HG02981 (cell line): ENCODE results near the gene KCNK4.

Source experiments
- ATAC-seq: cut with Tn5 transposase; IDR thresholded peaks from one replicate; pipeline ENCODE4 v1.9.1; 2021; ENCODE audit warnings: mild to moderate bottlenecking, moderate library complexity; ENCODE audit not compliant: unreplicated experiment

The KCNK4 gene

DNA sequence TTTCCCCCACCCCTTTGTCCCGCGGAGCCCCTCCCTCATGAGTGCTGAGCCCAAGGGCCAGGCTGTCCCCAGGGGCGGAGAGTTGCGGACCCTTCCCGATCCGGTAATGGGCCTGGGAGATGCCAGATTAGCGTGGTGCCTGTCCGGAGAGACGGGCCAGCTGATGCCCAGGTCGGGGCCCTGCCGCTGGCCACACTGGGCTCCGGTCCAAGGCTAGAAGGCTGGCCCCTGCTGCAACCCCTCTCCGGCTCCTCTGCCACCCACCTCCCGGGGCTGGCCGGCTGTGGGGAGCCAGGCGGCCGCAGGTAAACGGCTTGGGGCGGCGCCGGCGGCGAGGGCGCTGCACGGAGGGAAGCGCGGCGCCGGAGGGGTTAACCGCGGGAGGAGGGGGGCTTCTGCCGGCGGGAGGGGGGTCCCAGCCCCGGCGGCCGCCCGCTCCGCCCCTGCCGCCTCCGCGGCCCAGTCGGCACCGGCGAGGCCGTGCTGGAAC, at the start of gene KCNK4:
TSS of gene KCNK4 (plus strand) at position 41 of the 490 bp plus-strand sequence. CDS start 1,717 bp downstream, outside the sequence.
- no peak for ATAC-seq

DNA sequence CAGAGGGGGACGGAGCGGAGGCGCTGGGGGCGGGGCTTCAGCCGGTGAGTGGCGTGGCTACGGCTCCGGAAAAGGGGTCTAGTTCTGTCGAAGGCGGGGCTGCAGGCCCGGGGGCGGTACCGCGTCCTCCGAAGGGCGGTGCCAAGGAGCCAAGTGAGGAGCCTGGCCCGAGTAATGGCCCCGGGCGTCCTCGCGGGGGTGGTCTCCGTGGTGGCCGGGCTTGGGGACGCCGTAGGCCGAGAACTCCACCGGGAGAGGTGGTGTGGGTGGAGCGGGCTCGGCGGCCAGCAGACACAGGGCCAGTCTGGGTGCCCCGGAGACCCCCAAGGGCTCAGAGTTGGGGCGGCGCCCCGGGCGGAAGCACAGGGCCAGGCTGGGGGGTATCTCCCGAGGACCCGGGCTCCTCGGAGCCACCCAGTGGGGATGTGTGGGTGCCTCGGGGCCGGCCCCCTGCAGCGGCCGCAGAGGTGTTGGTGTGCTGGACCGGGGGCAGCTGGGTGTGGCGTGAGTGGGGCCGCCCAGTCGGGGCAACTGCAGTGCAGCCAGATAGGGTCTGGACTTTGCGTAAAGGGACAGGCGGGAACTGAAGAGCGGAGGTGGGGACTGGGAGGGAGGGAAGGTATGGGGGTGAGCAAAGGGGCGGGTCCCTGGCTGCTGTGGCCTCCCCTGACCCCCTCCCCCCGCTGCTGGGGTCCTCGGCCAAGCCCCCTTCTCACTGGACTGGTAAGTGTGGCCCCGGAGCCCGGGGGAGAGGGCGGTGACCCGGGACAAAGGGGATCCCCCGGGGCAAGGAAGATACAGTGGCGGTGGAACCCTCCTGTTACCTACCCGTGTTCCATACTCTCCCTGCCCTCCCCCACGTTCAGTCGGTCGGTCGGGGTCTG, 49.4 kb upstream of the KCNK4 start:
- peak; percentile 56 for ATAC-seq

DNA sequence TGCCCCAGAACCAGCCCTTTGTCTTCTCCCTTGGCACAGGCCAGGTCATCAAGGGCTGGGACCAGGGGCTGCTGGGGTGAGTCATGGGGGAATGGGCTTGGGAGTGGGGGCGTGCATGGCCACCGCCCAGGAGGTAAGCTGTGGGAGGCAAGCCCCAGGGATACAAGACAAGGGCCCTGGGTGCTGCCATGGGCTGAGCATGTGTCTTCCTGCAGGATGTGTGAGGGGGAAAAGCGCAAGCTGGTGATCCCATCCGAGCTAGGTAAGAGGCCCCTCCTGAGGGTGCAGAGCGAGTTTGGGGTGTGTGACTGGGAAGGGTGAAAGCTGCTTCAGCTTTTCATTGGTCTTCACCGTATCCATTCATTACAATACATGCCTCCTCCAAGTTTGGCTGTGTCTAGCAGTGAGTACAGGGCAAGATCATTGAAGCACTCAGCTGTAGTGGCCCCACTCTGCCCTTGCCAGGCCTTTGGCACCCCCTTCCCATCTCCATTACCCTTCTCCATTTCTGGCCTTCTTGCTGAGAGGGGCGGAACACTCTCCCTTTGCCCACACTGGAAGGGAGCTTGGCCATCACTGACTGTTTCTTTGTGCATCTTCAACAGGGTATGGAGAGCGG, 47.8 kb upstream of the KCNK4 start:
- ATAC-seq = no peak

DNA sequence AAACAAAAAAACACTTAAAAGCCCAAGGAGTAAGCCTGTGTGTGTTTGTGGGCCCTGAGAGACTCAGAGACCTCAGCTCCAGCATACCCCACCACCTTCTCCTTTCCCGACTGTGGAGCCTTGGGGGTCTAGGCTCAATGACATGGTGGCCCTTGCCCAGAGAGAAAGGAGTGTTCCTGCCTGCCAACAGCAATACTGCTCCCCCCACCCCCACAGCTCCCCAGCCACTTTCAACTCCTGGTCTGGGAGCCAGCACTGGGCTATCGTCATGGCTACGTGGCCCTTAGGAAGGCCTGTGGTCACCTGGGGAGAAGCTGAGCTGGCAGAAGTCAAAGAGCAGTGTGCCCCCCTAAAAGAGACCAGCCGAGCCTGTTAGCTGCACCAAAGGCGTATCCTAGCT, 47.0 kb upstream of the KCNK4 start:
- ATAC-seq = no peak

DNA sequence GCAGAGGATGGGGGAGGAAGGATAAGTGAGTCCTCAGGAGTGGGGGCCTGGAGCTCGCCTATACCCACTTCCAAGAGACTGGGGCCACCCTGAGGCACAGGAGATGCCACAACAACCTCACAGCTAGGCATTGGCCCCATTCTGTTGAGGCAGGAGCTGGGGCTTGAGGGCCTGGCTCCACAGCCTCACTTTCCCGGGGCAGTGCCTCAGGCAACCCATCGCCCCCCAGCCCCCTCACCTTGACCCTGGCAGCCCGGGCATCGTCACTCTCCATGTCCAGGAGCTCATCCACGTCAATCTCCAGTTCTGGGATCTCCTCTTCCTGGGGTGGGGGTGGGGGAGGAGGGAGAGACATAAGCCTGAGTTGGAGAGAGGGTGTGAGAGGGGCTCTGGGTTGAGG, 46.1 kb upstream of the KCNK4 start:
- no peak for ATAC-seq

DNA sequence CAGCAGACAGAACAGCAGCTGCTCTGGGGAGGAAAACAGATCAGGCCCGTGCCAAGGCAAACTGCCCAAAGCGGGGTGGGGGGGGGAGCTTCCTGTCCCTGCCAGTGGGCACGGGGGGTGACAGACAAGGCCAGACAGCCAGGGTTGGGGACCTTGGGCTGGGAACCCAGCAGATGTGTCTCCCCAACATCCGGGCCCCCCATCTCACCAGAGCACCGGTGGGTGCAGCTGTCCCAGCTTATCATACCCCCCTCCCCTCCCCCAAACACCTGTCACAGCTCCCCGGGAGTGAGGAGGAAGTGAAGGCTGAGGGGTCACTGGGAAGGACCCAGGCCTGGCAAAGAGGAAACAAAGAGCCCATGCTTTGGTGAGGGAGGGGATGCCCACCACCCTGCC, 45.7 kb upstream of the KCNK4 start:
- ATAC-seq = no peak

DNA sequence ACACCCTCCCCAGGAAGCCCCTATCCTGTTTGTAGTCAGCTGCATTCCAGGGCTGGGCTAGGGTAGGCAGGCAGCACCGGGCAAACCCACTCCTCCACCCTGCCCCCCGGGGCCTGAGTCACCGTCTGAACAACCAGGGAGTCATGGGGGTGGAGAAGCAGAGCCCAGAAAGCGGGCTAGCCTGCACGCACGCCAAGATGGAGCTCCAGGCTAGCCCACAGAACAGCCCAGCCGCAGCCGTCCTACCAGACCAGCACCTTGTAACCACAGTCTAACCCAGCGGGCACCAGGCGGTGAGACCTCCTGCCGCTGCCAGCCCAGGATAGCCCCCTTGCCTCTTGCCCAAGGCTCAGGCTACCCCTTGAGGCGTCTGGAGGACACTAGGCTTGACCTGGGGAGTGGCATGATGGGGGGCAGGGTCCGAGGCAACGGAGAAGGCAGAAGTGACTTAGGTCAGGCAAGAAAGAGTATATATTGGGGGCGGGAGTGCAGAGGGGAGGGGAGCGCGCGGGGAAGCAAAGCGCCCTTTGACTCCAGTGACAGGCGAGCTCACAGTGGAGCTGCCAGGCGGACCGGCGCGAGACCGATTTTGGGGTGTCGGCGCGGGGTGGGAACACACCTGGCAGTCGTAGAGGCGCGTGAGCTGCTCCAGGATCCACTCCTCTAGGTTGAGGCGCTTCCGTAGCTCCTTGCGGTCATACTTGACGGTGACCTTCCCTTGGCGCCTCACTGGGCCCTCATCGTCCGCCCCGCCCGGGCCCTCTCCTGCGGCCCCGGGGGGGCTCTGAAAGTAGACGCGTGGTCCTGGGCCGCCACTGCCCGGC, 45.1 kb upstream of the KCNK4 start:
- no peak for ATAC-seq

DNA sequence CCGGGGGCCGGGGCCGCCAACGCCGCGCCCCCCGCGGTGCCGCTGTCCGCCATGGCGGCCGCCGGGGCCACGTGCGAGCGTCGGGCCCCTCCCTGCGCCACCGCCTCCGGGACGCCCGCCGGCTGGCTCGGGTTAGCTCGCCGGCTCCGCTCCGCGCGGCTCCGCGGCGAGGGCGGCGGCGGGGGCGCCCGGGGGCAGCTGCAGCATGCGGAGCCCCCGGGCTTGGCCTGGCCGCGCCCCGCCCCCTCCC, 44.6 kb upstream of the KCNK4 start:
- ATAC-seq = peak; percentile 14

DNA sequence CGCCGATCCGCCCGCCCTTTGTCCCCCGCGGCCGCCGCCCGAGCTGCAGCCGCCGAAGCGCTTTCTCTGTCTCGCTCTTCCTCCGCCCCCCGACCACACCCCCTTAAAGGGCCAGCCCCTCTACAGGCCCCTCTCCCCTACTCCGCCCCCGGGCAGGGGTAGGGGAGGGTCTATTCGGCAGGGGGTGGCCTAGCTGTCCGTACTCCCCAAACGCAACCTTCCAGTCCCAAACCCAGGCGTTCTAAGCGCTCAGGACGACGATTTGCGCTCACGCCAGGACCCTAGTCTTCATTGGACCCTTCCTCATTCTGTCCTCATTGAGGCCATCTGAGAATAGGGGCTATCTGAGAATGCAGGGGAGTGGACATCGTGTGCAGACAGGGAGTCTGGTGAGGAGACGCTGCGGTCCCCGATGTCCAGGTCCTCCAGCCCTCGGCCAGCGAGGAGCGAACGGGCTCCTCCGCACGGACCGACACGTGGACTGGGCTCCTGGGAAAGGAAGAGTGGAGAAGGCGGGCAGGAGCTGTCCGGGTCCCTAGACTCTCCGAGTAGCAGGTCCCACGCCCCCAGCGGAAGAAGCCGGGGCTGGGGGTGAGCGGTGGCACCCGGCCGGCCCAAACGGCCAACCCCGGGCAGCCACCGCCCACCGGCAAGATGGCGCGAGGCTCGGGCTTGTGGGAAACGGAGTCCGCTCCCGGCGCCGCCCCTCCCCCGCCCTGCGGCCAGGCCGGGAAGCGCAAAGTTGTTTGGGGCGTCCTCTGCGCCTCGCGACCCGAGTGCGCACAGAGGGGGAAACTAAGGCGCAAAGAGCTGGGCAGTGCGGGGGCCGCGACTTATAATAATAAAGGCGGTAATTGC, 44.0 kb upstream of the KCNK4 start, which contains the start of gene PPP1R14B:
TSS of gene PPP1R14B (minus strand) at position 73 of the 858 bp plus-strand sequence. CDS start 270 bp downstream, outside the sequence.
- ATAC-seq = peak; percentile 33

DNA sequence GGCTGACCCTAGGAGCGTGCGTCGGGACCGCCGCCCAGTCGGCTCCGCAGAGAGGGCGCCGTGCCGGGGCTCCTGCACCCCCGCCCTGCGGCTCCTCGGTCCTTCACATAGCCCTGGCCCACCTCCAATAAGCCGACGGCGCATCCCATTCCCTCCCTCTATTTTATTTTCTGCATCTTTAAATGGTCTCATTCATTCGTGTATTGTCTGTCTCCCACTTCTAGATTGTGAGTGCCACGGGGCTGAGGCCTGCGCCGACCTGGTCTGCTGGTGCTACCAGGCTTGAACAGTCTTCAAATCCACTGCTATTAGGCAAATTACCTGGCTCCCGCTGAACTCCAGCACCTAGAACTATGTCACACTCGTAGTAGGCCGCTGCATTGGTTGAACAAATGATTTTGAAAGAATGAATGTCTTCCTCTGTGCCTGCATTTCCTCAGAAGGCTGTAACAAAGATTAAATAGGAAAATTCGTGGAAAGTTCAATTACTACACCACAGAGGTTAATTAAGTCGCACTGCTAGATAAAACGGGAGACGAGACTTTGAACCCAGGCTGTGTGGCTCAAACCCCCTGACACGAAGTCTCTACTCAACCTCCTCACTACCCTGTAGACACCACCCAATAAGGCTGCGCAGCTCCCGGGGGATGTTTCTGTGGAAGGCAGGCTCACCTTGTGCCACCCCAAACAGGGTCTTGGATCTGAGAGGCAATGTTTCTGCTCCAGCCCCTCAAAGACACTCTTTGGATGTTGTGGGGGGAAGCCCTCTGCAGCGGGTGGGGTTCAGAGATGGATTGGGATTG, 43.2 kb upstream of the KCNK4 start:
- no peak for ATAC-seq

DNA sequence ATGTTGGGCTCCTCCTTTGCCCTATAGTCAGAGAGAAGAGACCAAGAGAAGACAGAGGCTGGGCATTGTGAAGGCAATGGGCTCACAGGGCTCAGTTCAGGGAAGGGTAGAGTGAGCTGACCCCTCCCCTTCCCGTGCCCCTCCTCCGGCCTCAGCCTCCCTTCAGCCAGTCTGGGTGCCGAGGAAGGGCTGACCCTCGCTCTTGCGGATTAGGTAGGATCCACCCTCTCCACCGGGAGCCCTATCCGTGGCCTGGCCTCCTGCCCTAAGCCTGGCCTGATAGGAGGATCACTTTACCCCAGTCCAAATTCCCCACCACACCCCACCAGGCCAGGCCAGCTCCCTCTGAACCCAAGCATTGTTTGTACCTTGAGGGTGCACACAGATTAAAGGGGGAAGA, 42.5 kb upstream of the KCNK4 start:
- ATAC-seq = no peak

DNA sequence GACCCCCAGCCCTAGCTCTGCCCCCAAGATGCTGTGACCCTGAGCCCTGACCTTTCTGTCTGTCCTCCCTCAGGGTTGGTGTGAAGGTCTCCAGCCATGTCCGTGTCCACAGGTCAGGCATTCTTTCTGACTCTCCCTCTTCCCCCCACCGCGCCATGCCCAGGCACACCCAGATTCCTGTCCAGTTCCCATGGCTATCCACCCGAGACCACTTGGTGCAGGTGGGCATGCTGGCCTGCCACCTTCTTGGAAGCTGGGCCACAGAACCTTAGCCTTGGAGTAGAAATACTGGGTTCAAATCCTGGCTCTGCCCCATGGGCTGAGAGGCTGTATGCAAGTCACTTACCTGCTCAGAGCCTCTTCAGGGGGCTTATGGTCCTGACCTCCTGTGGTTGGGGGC, 42.1 kb upstream of the KCNK4 start:
- no peak for ATAC-seq

DNA sequence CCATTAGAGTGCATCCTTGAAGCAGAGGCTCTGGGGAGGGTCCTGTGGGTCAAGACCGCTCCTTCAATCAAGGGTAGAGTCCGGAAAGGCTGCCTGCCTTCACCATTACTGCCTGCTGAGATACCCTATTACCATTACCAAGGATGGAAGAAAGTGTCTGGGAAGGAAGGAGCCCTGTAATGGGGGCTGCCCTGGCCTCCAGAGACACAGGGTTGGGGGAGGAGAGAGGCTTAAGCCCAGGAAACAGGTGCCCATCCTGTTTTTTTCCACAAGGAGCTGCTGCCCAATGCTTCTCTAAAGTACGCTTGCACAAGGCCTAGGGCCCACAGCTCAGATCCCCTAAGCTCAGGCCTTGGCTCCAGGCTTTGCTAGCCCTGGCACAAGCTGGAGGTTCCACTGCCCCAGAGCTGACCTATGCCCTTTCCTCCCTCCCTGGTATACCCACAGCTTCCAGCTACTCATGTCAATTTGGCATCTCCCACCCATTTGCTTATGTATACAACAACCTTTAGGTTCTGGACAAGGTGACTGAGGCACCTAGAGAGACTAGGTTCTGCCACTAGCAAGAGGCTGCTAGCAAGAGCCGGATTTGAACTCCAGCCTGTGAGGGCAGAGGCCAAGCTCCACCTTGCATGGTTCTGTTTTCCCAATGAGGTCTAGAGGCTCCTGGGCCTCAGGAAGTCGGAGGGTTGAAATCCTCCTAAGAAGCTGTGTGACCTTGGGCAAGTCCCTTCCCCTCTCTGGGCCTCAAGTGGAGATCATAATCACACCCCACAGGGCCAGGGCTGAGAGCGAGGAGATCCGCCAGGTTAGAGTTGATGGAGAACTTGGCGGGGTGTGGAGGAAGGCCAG, 41.3 kb upstream of the KCNK4 start:
- ATAC-seq = no peak

DNA sequence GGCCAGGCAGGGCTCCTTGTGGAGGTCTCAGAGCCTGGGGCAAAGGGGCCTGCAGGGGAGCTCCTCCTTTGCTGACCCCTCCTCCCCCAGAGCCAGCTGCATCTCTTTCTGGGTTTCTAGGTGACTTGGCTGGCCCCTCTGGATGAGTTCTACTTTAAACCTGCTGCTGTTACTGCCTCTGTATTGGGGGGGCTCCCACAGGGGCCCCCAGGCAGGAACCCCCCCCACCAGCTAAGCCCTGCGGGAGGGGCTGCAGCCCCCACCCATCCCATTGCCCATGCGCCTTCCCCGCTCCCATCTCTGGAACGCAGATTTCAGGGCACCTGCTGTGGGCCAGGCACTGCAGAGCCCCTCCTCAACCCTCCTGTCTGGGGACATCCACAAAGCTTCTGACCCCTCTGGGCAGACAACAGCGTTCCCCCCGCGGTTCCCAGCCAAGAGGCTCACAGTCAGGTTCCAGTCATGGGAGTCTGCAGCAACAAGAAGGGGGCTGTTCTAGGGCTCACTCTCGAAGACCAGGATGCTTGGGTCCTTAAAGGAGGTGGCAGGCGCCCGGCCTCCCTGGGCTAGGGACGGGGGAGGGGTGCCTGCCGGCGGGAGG, 40.6 kb upstream of the KCNK4 start:
- ATAC-seq = no peak

DNA sequence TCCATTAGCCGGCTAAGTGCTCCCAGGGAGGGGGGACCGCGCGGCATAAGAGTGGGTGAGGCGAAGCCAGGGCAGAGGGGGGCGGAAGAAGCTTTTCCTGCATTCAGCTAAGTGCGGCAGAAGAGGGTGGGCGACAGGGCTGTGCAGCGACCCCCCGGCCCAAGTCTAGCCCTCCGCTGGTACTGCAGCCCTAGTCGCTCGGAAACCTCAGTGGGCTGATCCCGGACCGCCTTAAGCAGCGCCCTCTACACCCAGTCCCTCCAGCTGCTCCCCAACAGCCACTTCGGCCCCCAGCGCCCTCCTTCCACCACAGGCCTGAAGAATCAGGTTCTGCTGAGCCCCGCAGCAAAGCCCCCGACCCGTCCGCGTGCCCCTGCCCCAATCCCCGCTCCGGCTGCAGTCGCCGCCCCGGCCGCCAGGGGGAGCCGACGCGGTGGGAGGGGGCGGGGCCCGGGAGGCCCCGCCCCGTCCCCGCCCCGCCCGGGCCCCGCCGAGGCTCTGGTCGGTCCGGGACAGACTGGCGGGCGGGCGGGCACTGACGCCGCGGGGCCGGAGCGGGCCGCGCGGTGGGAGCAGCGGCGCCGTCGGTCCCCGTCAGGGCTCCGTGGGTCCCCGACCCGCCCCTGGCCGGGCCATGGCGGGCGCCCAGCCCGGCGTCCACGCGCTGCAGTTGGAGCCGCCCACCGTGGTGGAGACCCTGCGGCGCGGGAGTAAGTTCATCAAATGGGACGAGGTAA, 39.9 kb upstream of the KCNK4 start, which contains the start of gene PLCB3:
TSS of gene PLCB3 (plus strand) at position 515 of the 737 bp plus-strand sequence. CDS start at position 635, 120 bp downstream.
- no peak for ATAC-seq

DNA sequence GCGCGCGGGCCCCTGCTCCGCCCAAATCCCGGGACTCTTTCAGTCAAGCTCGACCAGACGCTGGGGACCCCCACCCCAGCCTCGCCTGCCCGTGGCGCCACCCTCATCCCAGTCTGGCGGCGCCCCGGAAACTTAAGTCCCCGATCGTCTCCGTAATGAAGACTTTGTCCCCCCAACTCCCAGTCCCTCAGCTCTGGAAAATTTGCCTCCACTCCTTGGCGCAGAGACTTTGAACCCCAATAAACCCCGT, 39.4 kb upstream of the KCNK4 start:
- no peak for ATAC-seq

DNA sequence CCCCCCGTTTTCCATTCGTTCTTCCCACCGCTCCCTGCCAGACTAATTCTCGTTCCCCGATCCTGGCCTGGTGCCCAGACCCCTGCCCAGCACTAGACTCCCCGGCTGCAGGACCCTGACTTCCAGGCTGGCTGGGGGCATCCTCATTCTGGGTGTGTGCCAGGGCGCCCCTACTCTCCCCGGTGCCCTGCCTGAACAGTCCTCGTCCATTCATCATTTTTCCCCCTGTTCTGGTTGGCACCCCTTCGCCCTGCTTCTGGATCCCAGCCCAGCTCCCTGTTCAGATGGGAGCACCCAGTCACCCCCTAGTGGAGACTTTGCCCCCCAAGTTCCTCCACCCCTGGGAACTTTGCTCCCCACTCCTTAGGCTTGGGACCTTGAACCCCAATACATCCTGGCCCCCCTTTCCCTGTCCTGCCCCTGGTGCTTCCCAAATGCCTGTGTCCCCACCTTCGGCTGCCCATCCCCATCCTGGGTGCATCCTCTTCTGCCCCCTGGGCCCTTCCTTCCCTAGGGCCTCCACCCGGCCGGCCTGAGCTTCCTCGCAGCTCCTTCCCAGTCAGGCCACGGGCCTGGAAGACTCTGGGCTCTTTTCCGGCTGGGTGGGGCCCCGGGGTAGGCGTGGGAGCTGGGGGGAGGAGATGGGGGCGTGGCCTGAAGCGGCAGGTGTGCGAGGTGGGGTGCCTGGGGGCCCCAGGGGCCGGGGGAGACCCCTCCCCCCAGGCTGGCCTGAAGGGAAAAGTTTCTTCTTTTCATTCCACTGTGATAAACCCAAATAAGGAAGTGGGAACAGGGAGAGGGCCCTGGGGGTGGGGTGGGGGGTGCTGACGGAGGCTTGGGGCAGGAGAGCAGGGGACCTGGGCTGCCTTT, 38.9 kb upstream of the KCNK4 start:
- ATAC-seq = no peak
